Measurements from ENCODE around the gene LMO4. TPM values are rescaled to one million over a fixed set of nuclear protein-coding genes. Genes with fewer than 3 reads are reported as not detected.
A peak's percentile ranks its signal among the peaks of the same experiment; 100 is the strongest.

LMO4 gene
- total RNA-seq, 1 donor from 2014 or later = 33.9 TPM

DNA sequence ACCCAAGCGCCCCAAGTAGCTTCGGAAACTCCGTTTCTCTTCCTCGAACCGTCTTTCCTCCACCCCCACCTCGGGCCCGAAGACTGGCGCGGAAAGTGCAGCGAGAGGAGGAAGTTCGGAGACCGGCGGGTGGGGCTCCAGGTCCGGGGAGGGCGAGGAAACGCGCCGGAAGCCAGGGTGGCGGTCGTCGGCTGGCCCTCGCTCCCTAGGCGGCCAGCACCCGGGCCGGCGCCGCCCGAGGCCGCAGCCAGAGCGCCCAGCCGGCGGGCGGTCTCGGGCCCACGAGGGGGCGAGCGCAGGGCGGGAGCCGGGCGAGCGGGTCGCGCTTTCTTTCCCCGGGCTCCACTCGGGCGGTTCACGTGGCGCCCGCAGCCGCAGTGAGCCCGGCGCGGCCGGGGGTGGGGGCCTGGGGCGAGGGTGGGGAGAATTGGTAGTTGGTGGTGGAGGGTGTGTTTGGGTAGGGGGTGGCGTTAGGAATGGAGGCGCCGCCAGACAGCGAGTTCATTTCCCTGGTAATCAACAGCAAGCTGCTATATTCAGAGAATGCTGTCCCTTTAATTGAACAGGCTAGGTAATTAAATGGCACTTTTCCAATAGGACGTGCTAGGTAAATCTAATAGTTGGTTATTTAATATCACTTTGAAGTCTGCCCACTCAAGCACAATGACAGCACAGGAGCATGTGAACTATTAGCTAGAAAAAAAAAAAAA lies 6.7 kb downstream of the LMO4 start:
- Histone ChIP-seq H3K4me3 (ENCODE audit: low read length in 3 of 3) (peak overlapping the region; percentile 63 to 85 (median 64)), H3K36me3 (ENCODE audit: control insufficient read depth in 3 of 3, insufficient read depth in 3 of 3, low read length in 3 of 3) (peaks cover 5 to 12% (median 8%) of the 10 kb centered on the region in 3 donors), H3K27me3 (ENCODE audit: control insufficient read depth in 3 of 3, insufficient read depth in 3 of 3, low read length in 3 of 3) (no peaks in the 10 kb centered on the region), H3K9ac (ENCODE audit: low read depth in 1 of 3, low read length in 3 of 3) (peak overlapping the region; percentile 59 to 74 (median 62)), H3K4me1 (ENCODE audit: control insufficient read depth in 3 of 3, insufficient read depth in 3 of 3, low read length in 3 of 3) (peaks cover 20 to 38% (median 34%) of the 10 kb centered on the region in 3 donors), H3K9me3 (ENCODE audit: control insufficient read depth in 3 of 3, low read length in 3 of 3) (no peaks in the 10 kb centered on the region), H3K27ac (ENCODE audit: low read depth, low read length) (peak overlapping the region; percentile 36)

DNA sequence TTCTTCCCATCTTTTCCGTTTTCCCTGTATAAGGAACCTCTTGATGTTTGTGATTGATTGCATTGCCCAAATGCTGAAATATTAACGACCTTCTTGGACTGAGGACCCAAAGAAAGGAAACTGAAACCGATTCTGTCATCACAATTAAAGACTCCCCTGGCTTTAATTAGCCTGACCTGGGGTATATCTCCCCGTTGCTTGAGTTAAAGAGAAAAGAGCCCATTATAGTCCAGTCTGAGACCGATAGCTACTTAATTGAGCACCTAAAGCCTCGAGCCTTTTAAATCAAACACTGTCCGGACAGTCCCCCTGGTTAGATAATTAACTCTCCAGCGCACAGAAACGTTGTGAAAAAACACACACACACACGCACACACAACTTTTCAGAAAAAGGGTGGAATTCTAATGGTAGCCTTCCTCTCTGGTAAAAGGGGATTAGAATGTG lies 8.0 kb downstream of the LMO4 start:
- Histone ChIP-seq H3K36me3 (ENCODE audit: control insufficient read depth in 3 of 3, insufficient read depth in 3 of 3, low read length in 3 of 3) (peaks cover 5 to 23% (median 17%) of the 10 kb centered on the region in 3 donors), H3K9me3 (ENCODE audit: control insufficient read depth in 3 of 3, low read length in 3 of 3) (no peaks in the 10 kb centered on the region), H3K4me1 (ENCODE audit: control insufficient read depth in 3 of 3, insufficient read depth in 3 of 3, low read length in 3 of 3) (peaks cover 20 to 33% (median 29%) of the 10 kb centered on the region in 3 donors), H3K27ac (ENCODE audit: low read depth, low read length) (peak overlapping the region; percentile 9), H3K9ac (ENCODE audit: low read depth in 1 of 3, low read length in 3 of 3) (no peak overlapping the region), H3K4me3 (ENCODE audit: low read length in 3 of 3) (peak overlapping the region in 1 of 3 donors; percentile 33), H3K27me3 (ENCODE audit: control insufficient read depth in 3 of 3, insufficient read depth in 3 of 3, low read length in 3 of 3) (no peaks in the 10 kb centered on the region)

DNA sequence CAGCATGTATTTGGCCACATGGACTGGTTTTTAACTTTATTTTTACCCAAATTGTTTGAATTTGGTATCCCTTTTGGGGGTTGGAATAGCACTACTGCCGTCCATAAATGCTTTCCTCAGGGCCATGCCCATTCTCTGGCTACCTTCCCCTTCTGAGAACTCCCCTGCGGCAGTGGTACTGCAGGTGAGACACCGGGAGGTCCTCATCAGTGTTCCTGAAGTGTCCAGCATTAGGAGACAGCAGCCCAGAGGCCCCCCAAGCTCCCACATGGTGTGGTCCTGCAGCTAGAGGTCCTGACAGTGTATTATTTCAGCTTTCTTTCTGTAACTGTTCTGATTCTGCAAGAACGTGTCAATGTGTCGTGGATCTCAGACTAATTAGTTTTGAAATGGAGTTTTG lies 8.9 kb downstream of the LMO4 start:
- Histone ChIP-seq H3K4me3 (ENCODE audit: low read length in 3 of 3) (no peak overlapping the region), H3K4me1 (ENCODE audit: control insufficient read depth in 3 of 3, insufficient read depth in 3 of 3, low read length in 3 of 3) (peaks cover 15 to 24% (median 23%) of the 10 kb centered on the region in 3 donors), H3K36me3 (ENCODE audit: control insufficient read depth in 3 of 3, insufficient read depth in 3 of 3, low read length in 3 of 3) (peaks cover 5 to 33% (median 17%) of the 10 kb centered on the region in 3 donors), H3K9ac (ENCODE audit: low read depth in 1 of 3, low read length in 3 of 3) (no peak overlapping the region), H3K27me3 (ENCODE audit: control insufficient read depth in 3 of 3, insufficient read depth in 3 of 3, low read length in 3 of 3) (no peaks in the 10 kb centered on the region), H3K27ac (ENCODE audit: low read depth, low read length) (no peak overlapping the region), H3K9me3 (ENCODE audit: control insufficient read depth in 3 of 3, low read length in 3 of 3) (no peaks in the 10 kb centered on the region)

DNA sequence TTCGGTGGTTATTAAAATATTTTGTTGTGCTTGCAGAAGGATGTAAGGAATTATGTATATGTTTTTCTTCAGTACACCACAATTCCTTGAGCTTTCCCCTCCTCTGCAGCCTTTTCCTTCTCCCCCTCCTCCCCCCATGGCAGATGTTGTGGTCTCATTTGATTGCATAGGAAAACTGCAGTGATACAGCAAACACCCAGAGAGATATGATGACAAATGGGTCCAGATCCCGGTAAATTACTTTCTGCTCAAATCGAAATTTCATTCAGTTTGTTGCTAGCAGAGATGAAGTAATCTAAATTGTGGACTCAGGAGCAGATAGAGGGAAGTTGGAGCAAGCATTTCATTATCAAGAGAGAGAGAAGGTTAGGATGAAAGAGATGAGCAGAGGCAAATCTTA lies 9.9 kb downstream of the LMO4 start:
- H3K9ac ChIP-seq (ENCODE audit: low read depth in 1 of 3, low read length in 3 of 3) = no peak overlapping the region
- H3K27ac ChIP-seq (ENCODE audit: low read depth, low read length) = no peak overlapping the region
- H3K27me3 ChIP-seq (ENCODE audit: control insufficient read depth in 3 of 3, insufficient read depth in 3 of 3, low read length in 3 of 3) = no peaks in the 10 kb centered on the region
- no peak overlapping the region for H3K4me3 ChIP-seq (ENCODE audit: low read length in 3 of 3)
- no peaks in the 10 kb centered on the region for H3K9me3 ChIP-seq (ENCODE audit: control insufficient read depth in 3 of 3, low read length in 3 of 3)
- peaks cover 5 to 37% (median 20%) of the 10 kb centered on the region in 3 donors for H3K36me3 ChIP-seq (ENCODE audit: control insufficient read depth in 3 of 3, insufficient read depth in 3 of 3, low read length in 3 of 3)
- peaks cover 15 to 21% (median 20%) of the 10 kb centered on the region in 3 donors for H3K4me1 ChIP-seq (ENCODE audit: control insufficient read depth in 3 of 3, insufficient read depth in 3 of 3, low read length in 3 of 3)

DNA sequence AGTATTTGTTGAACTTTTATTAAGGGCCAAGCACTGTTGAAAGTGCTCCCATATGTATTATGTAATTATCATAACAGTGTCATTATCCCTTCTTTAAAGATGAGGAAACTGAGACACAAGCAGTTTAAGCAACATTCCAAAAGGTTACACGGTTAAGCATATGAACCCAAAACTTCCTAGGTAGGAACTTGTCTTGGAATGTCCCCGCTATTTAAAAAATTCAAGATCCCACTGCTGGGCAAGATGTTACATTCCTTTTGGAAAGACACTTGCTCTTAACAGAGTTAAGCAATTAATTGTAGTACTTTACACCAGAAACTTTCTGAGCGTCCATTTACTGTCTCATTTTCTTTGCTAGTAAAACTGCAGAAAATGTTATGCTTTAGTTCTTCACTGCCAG lies 15.6 kb downstream of the LMO4 start:
- Histone ChIP-seq H3K9me3 (ENCODE audit: control insufficient read depth in 3 of 3, low read length in 3 of 3) (no peaks in the 10 kb centered on the region), H3K27me3 (ENCODE audit: control insufficient read depth in 3 of 3, insufficient read depth in 3 of 3, low read length in 3 of 3) (no peaks in the 10 kb centered on the region), H3K4me1 (ENCODE audit: control insufficient read depth in 3 of 3, insufficient read depth in 3 of 3, low read length in 3 of 3) (no peaks in the 10 kb centered on the region), H3K27ac (ENCODE audit: low read depth, low read length) (no peak overlapping the region), H3K4me3 (ENCODE audit: low read length in 3 of 3) (no peak overlapping the region), H3K9ac (ENCODE audit: low read depth in 1 of 3, low read length in 3 of 3) (no peak overlapping the region), H3K36me3 (ENCODE audit: control insufficient read depth in 3 of 3, insufficient read depth in 3 of 3, low read length in 3 of 3) (peaks cover 5 to 53% (median 38%) of the 10 kb centered on the region in 3 donors)

DNA sequence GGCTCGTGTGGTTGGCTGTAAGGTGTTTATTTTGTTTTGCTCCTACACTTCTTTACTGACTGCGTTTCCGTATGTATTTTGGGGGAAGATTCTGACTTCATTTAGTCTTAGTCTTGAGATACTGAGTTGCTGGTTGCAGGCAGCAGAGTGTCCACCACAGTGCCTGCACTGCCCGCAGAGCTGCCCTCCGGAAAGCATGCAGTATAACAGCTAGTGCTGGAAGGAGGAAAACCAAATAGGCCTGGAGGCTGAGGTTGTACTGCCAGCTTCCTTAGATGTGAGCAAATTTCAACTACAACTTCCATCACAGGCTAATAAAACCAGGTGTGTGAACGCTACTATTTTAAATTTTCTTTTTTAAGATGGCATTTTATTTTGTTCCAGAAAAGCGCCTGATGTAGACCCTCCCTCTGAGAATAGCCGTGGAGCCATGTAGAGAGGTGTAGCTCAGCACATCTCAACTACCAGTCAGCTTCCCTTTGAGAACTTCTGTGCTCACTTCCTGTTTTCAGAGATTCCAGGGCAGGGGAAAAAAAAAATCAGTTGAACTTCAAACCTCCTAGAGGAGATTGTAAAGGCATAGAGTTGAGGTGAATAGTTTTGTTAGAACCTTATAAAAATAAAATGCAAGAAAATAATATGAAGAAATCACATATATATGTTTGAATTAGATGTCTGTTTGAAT lies 17.6 kb downstream of the LMO4 start:
- H3K9me3 ChIP-seq (ENCODE audit: control insufficient read depth in 3 of 3, low read length in 3 of 3) = no peaks in the 10 kb centered on the region
- no peaks in the 10 kb centered on the region for H3K27me3 ChIP-seq (ENCODE audit: control insufficient read depth in 3 of 3, insufficient read depth in 3 of 3, low read length in 3 of 3)
- no peak overlapping the region for H3K9ac ChIP-seq (ENCODE audit: low read depth in 1 of 3, low read length in 3 of 3)
- H3K36me3 ChIP-seq (ENCODE audit: control insufficient read depth in 3 of 3, insufficient read depth in 3 of 3, low read length in 3 of 3) = peaks cover 0 to 34% (median 21%) of the 10 kb centered on the region in 3 donors
- H3K27ac ChIP-seq (ENCODE audit: low read depth, low read length) = no peak overlapping the region
- no peak overlapping the region for H3K4me3 ChIP-seq (ENCODE audit: low read length in 3 of 3)
- H3K4me1 ChIP-seq (ENCODE audit: control insufficient read depth in 3 of 3, insufficient read depth in 3 of 3, low read length in 3 of 3) = no peaks in the 10 kb centered on the region

DNA sequence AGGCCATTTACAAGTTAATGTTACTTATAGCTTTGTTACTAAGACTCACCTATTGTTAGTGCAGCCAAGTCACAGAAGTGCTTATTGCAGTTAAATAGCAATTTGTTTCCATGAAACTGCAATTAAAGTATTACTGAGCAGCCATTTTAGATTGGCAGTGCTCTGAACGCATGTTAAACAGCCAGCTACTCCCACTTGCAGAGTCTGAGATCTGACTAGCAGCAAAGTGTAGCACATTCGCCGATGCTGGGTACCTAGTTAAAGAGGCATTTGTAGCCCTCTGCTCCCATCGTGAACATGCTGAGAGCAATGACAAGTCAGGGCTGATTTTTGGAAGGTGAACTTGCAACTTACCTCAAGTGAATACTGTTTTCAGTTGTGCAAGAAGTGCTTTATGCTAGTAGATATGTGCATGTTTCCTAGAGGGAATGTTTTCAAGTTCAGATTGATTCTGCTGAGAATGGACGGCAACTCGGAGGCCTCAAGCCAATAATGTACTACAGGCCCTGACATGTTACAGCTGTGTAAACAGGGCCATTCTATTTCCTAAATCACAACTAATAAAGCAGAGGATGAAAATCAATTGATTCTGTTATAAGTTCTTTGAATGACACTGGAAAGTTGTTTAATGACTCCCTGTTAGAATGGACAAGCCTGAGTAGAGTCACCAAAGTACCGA lies 19.8 kb downstream of the LMO4 start:
- Histone ChIP-seq H3K27me3 (ENCODE audit: control insufficient read depth in 3 of 3, insufficient read depth in 3 of 3, low read length in 3 of 3) (no peaks in the 10 kb centered on the region), H3K4me3 (ENCODE audit: low read length in 3 of 3) (no peak overlapping the region), H3K4me1 (ENCODE audit: control insufficient read depth in 3 of 3, insufficient read depth in 3 of 3, low read length in 3 of 3) (no peaks in the 10 kb centered on the region), H3K36me3 (ENCODE audit: control insufficient read depth in 3 of 3, insufficient read depth in 3 of 3, low read length in 3 of 3) (peaks cover 0 to 19% (median 18%) of the 10 kb centered on the region in 3 donors), H3K9ac (ENCODE audit: low read depth in 1 of 3, low read length in 3 of 3) (no peak overlapping the region), H3K9me3 (ENCODE audit: control insufficient read depth in 3 of 3, low read length in 3 of 3) (no peaks in the 10 kb centered on the region), H3K27ac (ENCODE audit: low read depth, low read length) (no peak overlapping the region)

DNA sequence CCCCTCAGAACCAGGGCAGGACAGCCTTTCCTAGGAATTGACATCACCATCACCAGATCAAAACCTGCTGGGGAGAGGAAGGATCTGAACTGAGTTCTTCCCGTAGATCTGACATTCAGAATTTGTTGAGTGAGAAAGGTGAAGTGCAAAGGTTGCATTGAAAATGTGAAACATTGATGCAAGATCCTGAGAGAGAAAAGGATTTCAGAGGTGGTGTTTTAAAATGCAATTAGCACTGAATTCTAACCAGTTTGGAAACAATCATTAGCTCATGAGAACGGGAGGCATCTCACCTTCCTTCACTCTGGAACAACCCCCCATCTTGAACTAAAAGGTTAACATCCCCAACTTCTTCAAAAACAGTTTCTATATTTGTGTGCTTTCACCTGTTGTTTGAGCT lies 20.4 kb downstream of the LMO4 start:
- H3K9me3 ChIP-seq (ENCODE audit: control insufficient read depth in 3 of 3, low read length in 3 of 3) = no peaks in the 10 kb centered on the region
- H3K27ac ChIP-seq (ENCODE audit: low read depth, low read length) = no peak overlapping the region
- peaks cover 0 to 16% (median 16%) of the 10 kb centered on the region in 3 donors for H3K36me3 ChIP-seq (ENCODE audit: control insufficient read depth in 3 of 3, insufficient read depth in 3 of 3, low read length in 3 of 3)
- no peaks in the 10 kb centered on the region for H3K27me3 ChIP-seq (ENCODE audit: control insufficient read depth in 3 of 3, insufficient read depth in 3 of 3, low read length in 3 of 3)
- H3K4me1 ChIP-seq (ENCODE audit: control insufficient read depth in 3 of 3, insufficient read depth in 3 of 3, low read length in 3 of 3) = no peaks in the 10 kb centered on the region
- no peak overlapping the region for H3K9ac ChIP-seq (ENCODE audit: low read depth in 1 of 3, low read length in 3 of 3)
- no peak overlapping the region for H3K4me3 ChIP-seq (ENCODE audit: low read length in 3 of 3)

DNA sequence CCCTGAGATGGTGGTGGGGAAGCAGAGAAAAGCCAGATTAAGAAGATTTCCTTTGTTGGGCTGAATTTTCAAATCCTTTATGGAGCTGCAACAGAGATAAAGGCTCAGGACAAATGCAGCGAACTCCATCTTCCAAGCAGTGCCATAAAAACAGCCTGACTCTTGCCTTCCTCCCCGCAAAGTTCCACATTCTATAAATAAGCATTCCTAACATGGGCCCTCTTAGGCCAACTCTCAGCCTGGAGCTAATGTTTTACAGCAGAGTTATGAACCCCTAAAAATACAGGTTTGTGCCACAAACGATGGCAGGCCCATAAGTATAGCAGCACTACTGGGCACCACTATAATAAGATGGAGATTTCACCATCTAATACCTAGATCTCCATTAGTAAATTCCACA lies 27.2 kb downstream of the LMO4 start:
- no peaks in the 10 kb centered on the region for H3K9me3 ChIP-seq (ENCODE audit: control insufficient read depth in 3 of 3, low read length in 3 of 3)

DNA sequence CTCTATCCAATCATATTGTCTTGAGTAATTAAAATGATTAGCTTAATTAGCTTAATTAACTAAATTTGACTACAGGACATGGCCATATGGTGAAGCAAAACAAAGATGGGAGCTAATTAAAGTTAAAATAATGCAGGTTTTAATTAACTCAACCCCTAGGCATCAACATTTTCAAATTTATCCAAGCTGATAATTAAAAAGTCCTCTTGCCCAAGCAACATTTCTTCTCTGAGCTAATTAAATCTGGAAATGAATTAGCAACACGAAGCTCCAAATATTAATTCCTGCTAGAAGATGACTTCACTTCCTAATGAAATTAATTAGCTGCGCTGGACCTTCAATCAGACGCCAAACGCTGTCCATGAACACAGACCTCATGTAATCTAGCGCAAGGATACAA lies 27.9 kb downstream of the LMO4 start:
- no peak overlapping the region for H3K27ac ChIP-seq (ENCODE audit: low read depth, low read length)
- no peak overlapping the region for H3K4me3 ChIP-seq (ENCODE audit: low read length in 3 of 3)
- H3K9ac ChIP-seq (ENCODE audit: low read depth in 1 of 3, low read length in 3 of 3) = no peak overlapping the region
- no peaks in the 10 kb centered on the region for H3K4me1 ChIP-seq (ENCODE audit: control insufficient read depth in 3 of 3, insufficient read depth in 3 of 3, low read length in 3 of 3)
- no peaks in the 10 kb centered on the region for H3K36me3 ChIP-seq (ENCODE audit: control insufficient read depth in 3 of 3, insufficient read depth in 3 of 3, low read length in 3 of 3)
- no peaks in the 10 kb centered on the region for H3K9me3 ChIP-seq (ENCODE audit: control insufficient read depth in 3 of 3, low read length in 3 of 3)
- no peaks in the 10 kb centered on the region for H3K27me3 ChIP-seq (ENCODE audit: control insufficient read depth in 3 of 3, insufficient read depth in 3 of 3, low read length in 3 of 3)

More for the DNA sequence above, 27.2 kb downstream of the LMO4 start:
- no peak overlapping the region for H3K4me3 ChIP-seq (ENCODE audit: low read length in 3 of 3)
- no peaks in the 10 kb centered on the region for H3K4me1 ChIP-seq (ENCODE audit: control insufficient read depth in 3 of 3, insufficient read depth in 3 of 3, low read length in 3 of 3)
- H3K36me3 ChIP-seq (ENCODE audit: control insufficient read depth in 3 of 3, insufficient read depth in 3 of 3, low read length in 3 of 3) = no peaks in the 10 kb centered on the region
- H3K27ac ChIP-seq (ENCODE audit: low read depth, low read length) = no peak overlapping the region
- H3K27me3 ChIP-seq (ENCODE audit: control insufficient read depth in 3 of 3, insufficient read depth in 3 of 3, low read length in 3 of 3) = no peaks in the 10 kb centered on the region
- H3K9ac ChIP-seq (ENCODE audit: low read depth in 1 of 3, low read length in 3 of 3) = no peak overlapping the region
